Measurements from ENCODE around the gene CUEDC1. TPM values are rescaled to one million over a fixed set of nuclear protein-coding genes. Genes with fewer than 3 reads are reported as not detected.

Gene CUEDC1
- total RNA-seq, 4 donors from 2014 or later = 20.2 to 27.3 (median 24.6) TPM

- peak; percentile 71 for TF ChIP-seq POLR2A (IDR thresholded peaks at IDR 0.05)
- peak in 1 of 5 experiments; percentile 29 for TF ChIP-seq CTCF (IDR thresholded peaks at IDR 0.05)
- no peak for TF ChIP-seq EP300 (IDR thresholded peaks at IDR 0.05; ENCODE audit: low read depth)
- TF ChIP-seq POLR2AphosphoS5 (IDR thresholded peaks at IDR 0.05) = peak; percentile 51 to 80 (median 63)
- in situ Hi-C loops (cut with MboI; ENCODE audit: low pct_ligation_motif_present in 1 of 4, low pct_unique_long_range_greater_than_20kb in 1 of 4, low sequenced_read_pairs in 3 of 4) = loop anchor here in 1 of 4 donors (25.0 kb wide), 1 partner anchor 99 kb away; the partner anchor contains the start of gene DYNLL2
- H3K4me1 ChIP-seq = peaks cover 16 to 57% (median 31%) of the 10 kb centered on the region in 4 donors
- no peaks in the 10 kb centered on the region for H3K36me3 ChIP-seq
- no peaks in the 10 kb centered on the region for H3K27me3 ChIP-seq
- H3K4me3 ChIP-seq = peak overlapping the region; percentile 67 to 81 (median 78)
- intact Hi-C loops (cut with DNase I; ENCODE audit: low total_unique reads) = loop anchor here (5.0 kb wide), 1 partner anchor 46 kb away; no protein-coding TSS in a partner anchor
- H3K27ac ChIP-seq = peak overlapping the region; percentile 93 to 97 (median 96)
- no peaks in the 10 kb centered on the region for H3K9me3 ChIP-seq
- peak; percentile 77 for DNase-seq
- 7% methylated on average over 26 of the region's 54 CpGs; no CpG with 5 or more reads in 1 of the 2 donors for WGBS, 2 donors (ENCODE audit: low coverage in 1 of 2)
These were observed 33.4 kb upstream of the CUEDC1 start for GRCh38 chr17:57988301-57989250.

- H3K4me3 ChIP-seq = peak within 1 kb of the TSS; percentile 67 to 81 (median 78)
- no peaks in the 10 kb centered on the region for H3K9me3 ChIP-seq
- TF ChIP-seq EP300 (IDR thresholded peaks at IDR 0.05; ENCODE audit: low read depth) (no peak), POLR2AphosphoS5 (IDR thresholded peaks at IDR 0.05) (peak; percentile 18 to 66 (median 44)), POLR2A (IDR thresholded peaks at IDR 0.05) (peak; percentile 48), CTCF (IDR thresholded peaks at IDR 0.05) (peak in 1 of 5 experiments; percentile 3)
- H3K36me3 ChIP-seq = no peaks in the 10 kb centered on the region
- in situ Hi-C loops (cut with MboI; ENCODE audit: low pct_ligation_motif_present in 1 of 4, low pct_unique_long_range_greater_than_20kb in 1 of 4, low sequenced_read_pairs in 3 of 4) = loop anchor here in 1 of 4 donors (25.0 kb wide), 1 partner anchor 100 kb away; the partner anchor contains the start of gene DYNLL2
- 0 to 1% methylated on average over 8 to 44 of the region's 74 CpGs for WGBS, 2 donors (ENCODE audit: low coverage in 1 of 2)
- peak; percentile 80 for DNase-seq
- peaks cover 23 to 57% (median 32%) of the 10 kb centered on the region in 4 donors for H3K4me1 ChIP-seq
- intact Hi-C loops (cut with DNase I; ENCODE audit: low total_unique reads) = loop anchor here (5.0 kb wide), 1 partner anchor 45 kb away; no protein-coding TSS in a partner anchor
- H3K27me3 ChIP-seq = no peaks in the 10 kb centered on the region
- H3K27ac ChIP-seq = peak within 1 kb of the TSS; percentile 93 to 97 (median 96)
These were observed 32.5 kb upstream of the CUEDC1 start, which contains the start of gene VEZF1 for GRCh38 chr17:57987581-57988300. VEZF1 (minus strand) TSS chr17:57988254; CDS start chr17:57988111, 143 bp downstream.

GRCh38 chr17:57986841-57987580, 31.8 kb upstream of the CUEDC1 start:
- 0 to 2% methylated on average over 11 to 38 of the region's 38 CpGs for WGBS, 2 donors (ENCODE audit: low coverage in 1 of 2)
- peak overlapping the region; percentile 67 to 81 (median 76) for H3K4me3 ChIP-seq
- in situ Hi-C loops (cut with MboI; ENCODE audit: low pct_ligation_motif_present in 1 of 4, low pct_unique_long_range_greater_than_20kb in 1 of 4, low sequenced_read_pairs in 3 of 4) = loop anchor here in 1 of 4 donors (25.0 kb wide), 1 partner anchor 100 kb away; the partner anchor contains the start of gene DYNLL2
- no peaks in the 10 kb centered on the region for H3K27me3 ChIP-seq
- peaks cover 28 to 64% (median 35%) of the 10 kb centered on the region in 4 donors for H3K4me1 ChIP-seq
- no peaks in the 10 kb centered on the region for H3K9me3 ChIP-seq
- peak overlapping the region; percentile 93 to 97 (median 96) for H3K27ac ChIP-seq
- DNase-seq = peak; percentile 46
- TF ChIP-seq EP300 (IDR thresholded peaks at IDR 0.05; ENCODE audit: low read depth) (no peak), POLR2AphosphoS5 (IDR thresholded peaks at IDR 0.05) (peak; percentile 43 to 49 (median 48)), POLR2A (IDR thresholded peaks at IDR 0.05) (peak; percentile 47), CTCF (IDR thresholded peaks at IDR 0.05) (no peak)
- peaks cover 0 to 5% (median 0%) of the 10 kb centered on the region in 4 donors for H3K36me3 ChIP-seq
- intact Hi-C loops (cut with DNase I; ENCODE audit: low total_unique reads) = loop anchor here (5.0 kb wide), 1 partner anchor 45 kb away; no protein-coding TSS in a partner anchor

Data from transverse colon (tissue), 4 donors.